Kidney tubule cell (primary cell): Measurements from ENCODE around the gene EPB41L1.

ENCODE experiments used
- DNase-seq: peaks from one replicate; pipeline ENCODE4 v3.0.0-alpha.2; 2018; ENCODE audit warnings: low spot score

The EPB41L1 gene

GRCh38 chr20:36281785-36282380 is 127.3 kb downstream of the EPB41L1 start:
- DNase-seq: no peak
